Stimulated activated CD8-positive, alpha-beta memory T cell treated with anti-CD3 and anti-CD28 coated beads, Interleukin-7, amount 100 ng/mL, for 48 hours (primary cell): ENCODE results near the gene ISOC1.

ENCODE experiments used
- DNase-seq, 2 donors: peaks; one replicate each; pipeline ENCODE4 v3.0.0-alpha.2; 2020; ENCODE audit warnings: low read depth in 1 of 2; ENCODE audit errors: extremely low read depth in 1 of 2

ISOC1 gene

DNA sequence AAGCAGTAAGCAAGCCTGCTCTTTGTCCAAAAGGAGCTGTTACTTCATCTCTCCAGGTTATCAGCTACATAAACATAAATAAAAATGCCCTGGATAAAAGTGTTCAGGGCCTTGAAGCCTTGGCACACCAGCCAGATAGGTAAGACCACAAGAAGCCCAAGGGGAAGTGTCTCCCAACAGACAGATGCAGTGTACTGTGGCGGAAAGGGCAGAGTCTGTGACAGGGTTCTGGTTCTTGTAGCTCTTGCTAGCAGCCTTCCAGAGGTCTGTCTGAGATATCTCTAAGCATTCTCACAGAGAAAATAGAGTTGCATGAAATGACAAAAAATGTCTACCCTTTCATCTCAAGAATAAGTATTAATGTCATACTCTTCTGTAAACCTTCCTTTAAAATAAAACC is 30.1 kb downstream of the ISOC1 start:
- no peak for DNase-seq

DNA sequence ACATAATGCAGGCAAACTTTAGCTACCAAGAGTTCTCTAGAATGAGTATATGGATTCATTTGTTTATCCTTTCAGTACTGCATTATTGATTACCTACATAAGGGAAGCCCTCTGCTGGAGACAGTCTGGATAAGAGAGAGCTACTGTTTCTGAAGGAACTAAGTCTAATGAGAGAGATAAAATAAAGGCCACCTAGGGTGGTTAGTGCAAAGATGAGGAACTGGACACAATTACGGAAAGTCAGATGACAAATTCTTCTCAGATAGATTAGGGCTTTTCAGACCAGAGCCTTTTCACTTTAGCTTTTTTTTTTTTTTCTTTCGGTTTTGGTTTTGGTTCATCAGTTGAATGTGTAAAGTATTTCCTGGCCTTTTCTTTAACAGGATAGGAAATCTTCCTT is 31.3 kb downstream of the ISOC1 start:
- no peak for DNase-seq

- DNase-seq: no peak
These were observed 39.0 kb downstream of the ISOC1 start for GRCh38 chr5:129133553-129133952.

GRCh38 chr5:129135633-129136032 is 41.1 kb downstream of the ISOC1 start:
- no peak for DNase-seq

- no peak for DNase-seq
These were observed 43.1 kb downstream of the ISOC1 start for GRCh38 chr5:129137637-129138036.

- DNase-seq: no peak
These were observed 46.5 kb downstream of the ISOC1 start for GRCh38 chr5:129141078-129141477.

DNA sequence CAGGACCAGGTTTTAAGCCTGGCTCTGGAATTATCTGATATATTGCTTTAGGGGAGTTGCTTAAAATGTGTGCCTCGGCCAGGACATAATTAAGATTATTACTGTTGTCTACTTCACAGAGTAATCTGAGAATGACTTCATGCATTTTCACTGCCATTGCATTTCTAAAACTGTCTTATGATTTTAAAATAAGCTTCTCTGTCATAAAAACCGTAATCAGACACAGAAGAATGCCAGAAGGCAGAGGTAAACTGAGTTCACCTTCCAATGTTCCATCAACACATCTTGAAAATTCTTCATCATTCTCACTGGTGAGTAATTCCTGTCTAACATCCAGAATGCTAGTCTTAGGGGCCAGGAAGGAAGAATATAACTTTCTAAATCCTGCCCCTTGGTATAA is 47.1 kb downstream of the ISOC1 start:
- no peak for DNase-seq

DNA sequence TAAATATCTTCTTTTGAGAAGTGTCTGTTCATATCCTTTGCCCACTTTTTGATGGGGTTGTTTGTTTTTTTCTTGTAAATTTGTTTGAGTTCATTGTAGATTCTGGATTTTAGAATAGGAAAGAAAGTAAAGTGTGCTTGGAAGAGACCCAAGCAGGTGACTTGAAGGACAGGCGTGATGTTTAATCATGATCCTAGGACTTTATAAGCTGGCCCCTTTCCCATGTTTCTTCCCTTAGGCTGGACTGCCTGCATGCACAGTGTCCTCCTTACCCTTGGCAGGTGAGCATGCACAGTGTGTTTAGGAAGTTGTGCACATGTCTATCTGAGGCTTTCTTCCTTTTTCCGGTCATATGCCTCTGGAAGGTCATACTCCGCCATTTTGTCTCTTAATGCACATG is 61.3 kb downstream of the ISOC1 start:
- no peak for DNase-seq

DNA sequence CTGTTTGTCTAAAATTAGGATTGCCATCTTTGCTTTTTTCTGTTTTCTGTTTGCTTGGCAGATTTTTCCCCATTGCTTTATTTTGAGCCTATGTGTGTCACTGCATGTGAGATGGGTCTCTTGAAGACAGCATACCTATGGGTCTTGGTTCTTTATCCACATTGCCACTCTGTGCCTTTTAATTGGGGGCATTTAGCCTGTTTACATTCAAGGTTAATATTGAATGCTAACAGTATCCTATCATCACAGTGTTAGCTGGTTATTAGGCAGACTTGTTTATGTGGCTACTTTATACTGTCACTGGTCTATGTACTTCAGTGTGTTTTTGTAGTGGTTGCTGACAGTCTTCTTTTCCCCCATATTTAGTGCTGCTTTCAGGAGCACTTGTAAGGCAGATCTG is 67.3 kb downstream of the ISOC1 start:
- DNase-seq: no peak
